Naive thymus-derived CD8-positive, alpha-beta T cell (primary cell): ENCODE data around the gene IGFL2. TPM values are rescaled to one million over a fixed set of nuclear protein-coding genes. Genes with fewer than 3 reads are reported as not detected.
"Not testable (repeated sequence)": the region's sequence is repeated elsewhere in the genome, so short reads cannot be mapped to it uniquely, and the experiment has no call there.

Source experiments
- ATAC-seq, 2 donors: fragments of 150-1000 bp; cut with Tn5 transposase in 1 of 2; sonication (Bioruptor Pico), chemical (Tn5 transposase) in 1 of 2; 1 replicate in 1 of 2; 2 replicates in 1 of 2; pipeline ENCODE4 v1.10.0; 2021; ENCODE audit warnings: mild to moderate bottlenecking in 2 of 2, moderate library complexity in 2 of 2
- POLR2A ChIA-PET: fragments of 350-600 bp; sonication (Branson Sonifier 250); formaldehyde crosslinking; loops from one replicate; lab custom pipeline; 2021; ENCODE audit warnings: antibody characterized with exemption; lab: Charles Lee
- DNase-seq, 10 donors: peaks; one replicate each; pipeline versions ENCODE4 v3.0.0 to v3.0.0-alpha.2; 2020 to 2022
- H3K27ac Mint-ChIP-seq, 10 donors: one replicate each; pipeline ENCODE4 v1.8.0; 2020 to 2022; ENCODE audit warnings: mild to moderate bottlenecking in 10 of 10, mixed read lengths in 10 of 10, moderate library complexity in 4 of 10, inconsistent platforms in 1 of 10
- H3K27me3 Mint-ChIP-seq, 5 donors: one replicate each; pipeline ENCODE4 v1.8.0; 2021 to 2022; ENCODE audit warnings: mixed read lengths in 5 of 5
- H3K36me3 Mint-ChIP-seq, 3 donors: one replicate each; pipeline ENCODE4 v1.8.0; 2020 to 2022; ENCODE audit warnings: mixed read lengths in 3 of 3, mild to moderate bottlenecking in 2 of 3, inconsistent platforms in 1 of 3
- H3K4me1 Mint-ChIP-seq, 4 donors: one replicate each; pipeline ENCODE4 v1.8.0; 2021 to 2022; ENCODE audit warnings: mixed read lengths in 4 of 4
- H3K4me3 Mint-ChIP-seq, 10 donors: one replicate each; pipeline ENCODE4 v1.8.0; 2020 to 2022; ENCODE audit warnings: mild to moderate bottlenecking in 10 of 10, mixed read lengths in 10 of 10, moderate library complexity in 6 of 10, inconsistent platforms in 1 of 10
- H3K9me3 Mint-ChIP-seq, 9 donors: one replicate each; pipeline ENCODE4 v1.8.0; 2020 to 2022; ENCODE audit warnings: mixed read lengths in 9 of 9, mild to moderate bottlenecking in 3 of 9, inconsistent platforms in 1 of 9, moderate library complexity in 1 of 9
- polyA plus RNA-seq, 3 donors: library from polyadenylated mRNA; unstranded; fragments of 300-500 nt; fragmentation: Illumina TruSeq; gene quantifications; one replicate each; pipeline ENCODE4 v1.2.3, GENCODE V29; 2021
- total RNA-seq, 8 experiments: library from RNA in 2 of 8; stranded (reverse) in 2 of 8; gene quantifications; one replicate each; pipeline ENCODE4 v1.2.3 and lab custom pipeline; 2021 to 2026

The IGFL2 gene
- total and polyA plus RNA-seq, 5 experiments from 2014 or later: not detected

DNA sequence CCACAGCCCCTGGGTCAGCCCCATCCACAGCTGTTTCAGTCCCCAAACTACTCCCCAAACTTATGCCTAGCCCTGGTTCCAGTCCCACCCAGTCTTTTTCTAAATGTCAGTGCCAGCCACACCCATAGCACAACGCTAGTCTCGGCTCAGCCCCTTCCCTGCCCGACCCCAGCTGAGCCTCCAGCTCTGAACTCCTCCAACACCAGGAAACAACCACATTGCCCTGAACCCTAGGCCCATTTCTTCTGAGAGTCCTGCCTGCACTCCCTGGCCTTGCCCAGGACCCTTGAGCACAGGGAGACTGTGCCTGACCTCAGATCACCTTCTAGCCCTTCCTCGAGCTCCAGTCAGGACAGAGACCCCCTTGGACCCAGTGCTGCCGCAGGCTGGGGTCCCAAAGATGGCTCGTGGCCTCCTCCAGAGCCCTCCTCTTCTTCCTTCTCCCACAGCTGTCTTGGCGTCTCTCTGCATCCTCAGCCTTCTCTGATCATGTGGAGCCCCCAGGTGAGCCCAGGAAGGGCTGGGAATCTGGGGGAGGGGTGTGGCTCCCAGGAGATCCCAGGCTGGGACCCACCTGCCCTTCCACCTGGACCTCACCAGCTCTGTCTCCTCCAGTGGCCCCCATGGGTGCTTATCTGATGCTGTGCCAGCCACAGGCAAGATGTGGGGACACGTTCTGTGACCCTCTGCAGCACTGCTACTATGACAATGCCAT lies 48.5 kb downstream of the IGFL2 start:
- Mint-ChIP-seq H3K4me1 (no peaks in the 10 kb centered on the region), H3K27ac (no peak overlapping the region), H3K4me3 (no peak overlapping the region), H3K9me3 (no peaks in the 10 kb centered on the region), H3K36me3 (no peaks in the 10 kb centered on the region), H3K27me3 (peaks cover 17 to 47% (median 34%) of the 10 kb centered on the region in 5 donors)
- DNase-seq (no peak), ATAC-seq (no peak)
- POLR2A ChIA-PET: no interaction called here

DNA sequence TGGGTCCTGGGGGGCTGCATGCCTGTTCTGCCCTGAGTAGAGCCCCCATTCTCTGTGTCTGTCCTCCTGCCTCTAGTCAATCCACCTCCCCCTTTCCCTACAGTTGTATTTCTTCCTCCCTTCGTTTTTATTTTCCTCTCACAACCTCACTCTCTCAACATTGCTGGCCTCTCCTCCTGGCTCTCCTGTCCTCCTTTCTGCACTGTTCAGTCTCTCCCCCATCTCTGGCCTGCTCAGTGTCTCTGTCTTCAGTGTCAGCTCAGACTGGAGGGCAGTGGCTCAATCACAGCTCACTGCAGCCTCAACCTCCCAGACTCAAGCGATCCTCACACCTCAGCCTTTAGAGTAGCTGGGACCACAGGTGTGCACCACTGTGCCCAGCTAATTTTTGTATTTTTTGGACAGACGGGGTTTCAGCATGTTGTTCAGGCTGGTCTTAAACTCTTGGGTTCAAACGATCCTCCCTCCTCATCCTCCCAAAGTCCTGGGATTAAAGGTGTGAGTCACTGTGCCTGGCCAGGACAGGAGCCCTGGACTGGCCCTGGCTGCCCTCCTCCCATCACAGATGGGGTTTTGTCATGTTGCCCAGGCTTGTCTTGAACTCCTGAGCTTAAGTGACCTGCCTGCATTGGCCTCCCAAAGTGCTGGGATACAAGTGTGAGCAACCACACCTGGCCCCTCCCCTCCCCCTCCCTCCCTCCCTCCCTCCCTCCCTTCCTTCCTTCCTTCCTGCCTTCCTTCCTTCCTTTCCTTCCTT lies 49.5 kb downstream of the IGFL2 start:
- H3K36me3 Mint-ChIP-seq: no peaks in the 10 kb centered on the region
- H3K9me3 Mint-ChIP-seq: no peaks in the 10 kb centered on the region
- H3K27ac Mint-ChIP-seq: no peak overlapping the region
- POLR2A ChIA-PET: no interaction called here
- H3K4me3 Mint-ChIP-seq: no peak overlapping the region
- DNase-seq: no peak
- ATAC-seq: no peak
- H3K27me3 Mint-ChIP-seq: peaks cover 19 to 51% (median 40%) of the 10 kb centered on the region in 5 donors
- H3K4me1 Mint-ChIP-seq: peaks cover 0 to 2% (median 0%) of the 10 kb centered on the region in 4 donors

GRCh38 chr19:46198756-46199155 lies 50.7 kb downstream of the IGFL2 start:
- DNase-seq: no peak
- Mint-ChIP-seq H3K9me3 (no peaks in the 10 kb centered on the region), H3K27me3 (peaks cover 19 to 52% (median 45%) of the 10 kb centered on the region in 5 donors), H3K4me1 (peaks cover 0 to 2% (median 0%) of the 10 kb centered on the region in 4 donors), H3K4me3 (no peak overlapping the region), H3K36me3 (no peaks in the 10 kb centered on the region), H3K27ac (no peak overlapping the region)
- POLR2A ChIA-PET: no interaction called here
- no peak for ATAC-seq

- no peak for ATAC-seq
- POLR2A ChIA-PET: no interaction called here
Observed at GRCh38 chr19:46201454-46202310, 53.6 kb downstream of the IGFL2 start.

DNA sequence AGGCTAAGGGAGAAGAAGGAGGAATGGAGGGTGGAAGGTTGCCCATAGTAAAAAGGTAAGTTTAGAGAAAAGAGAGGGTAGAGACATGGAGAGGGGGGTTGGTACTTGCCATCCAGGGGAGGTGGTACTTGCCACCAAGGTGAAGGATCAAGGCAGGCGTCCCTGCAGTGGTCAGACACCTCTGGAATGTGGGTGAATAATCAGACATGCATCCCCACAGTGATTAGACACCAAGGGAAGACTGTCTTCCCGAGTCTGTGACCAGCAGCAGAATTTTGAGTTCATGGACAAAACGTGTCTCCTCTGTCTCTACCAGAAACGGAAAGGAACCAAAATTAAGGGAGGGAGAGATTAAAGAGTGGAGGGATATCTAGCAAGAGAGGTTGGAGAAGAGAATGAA lies 54.4 kb downstream of the IGFL2 start:
- H3K36me3 Mint-ChIP-seq: no peaks in the 10 kb centered on the region
- no peak overlapping the region for H3K27ac Mint-ChIP-seq
- no peak for DNase-seq
- peaks cover 0 to 2% (median 0%) of the 10 kb centered on the region in 4 donors for H3K4me1 Mint-ChIP-seq
- no peaks in the 10 kb centered on the region for H3K9me3 Mint-ChIP-seq
- peaks cover 8 to 31% (median 28%) of the 10 kb centered on the region in 5 donors for H3K27me3 Mint-ChIP-seq
- H3K4me3 Mint-ChIP-seq: no peak overlapping the region
- ATAC-seq: no peak
- POLR2A ChIA-PET: no interaction called here

More at GRCh38 chr19:46201454-46202310, 53.6 kb downstream of the IGFL2 start:
- Mint-ChIP-seq H3K9me3 (no peaks in the 10 kb centered on the region), H3K4me1 (peaks cover 0 to 2% (median 0%) of the 10 kb centered on the region in 4 donors), H3K27me3 (peaks cover 14 to 39% (median 35%) of the 10 kb centered on the region in 5 donors), H3K27ac (peak overlapping the region in 1 of 10 donors; percentile 16), H3K36me3 (no peaks in the 10 kb centered on the region), H3K4me3 (no peak overlapping the region)
- no peak for DNase-seq

DNA sequence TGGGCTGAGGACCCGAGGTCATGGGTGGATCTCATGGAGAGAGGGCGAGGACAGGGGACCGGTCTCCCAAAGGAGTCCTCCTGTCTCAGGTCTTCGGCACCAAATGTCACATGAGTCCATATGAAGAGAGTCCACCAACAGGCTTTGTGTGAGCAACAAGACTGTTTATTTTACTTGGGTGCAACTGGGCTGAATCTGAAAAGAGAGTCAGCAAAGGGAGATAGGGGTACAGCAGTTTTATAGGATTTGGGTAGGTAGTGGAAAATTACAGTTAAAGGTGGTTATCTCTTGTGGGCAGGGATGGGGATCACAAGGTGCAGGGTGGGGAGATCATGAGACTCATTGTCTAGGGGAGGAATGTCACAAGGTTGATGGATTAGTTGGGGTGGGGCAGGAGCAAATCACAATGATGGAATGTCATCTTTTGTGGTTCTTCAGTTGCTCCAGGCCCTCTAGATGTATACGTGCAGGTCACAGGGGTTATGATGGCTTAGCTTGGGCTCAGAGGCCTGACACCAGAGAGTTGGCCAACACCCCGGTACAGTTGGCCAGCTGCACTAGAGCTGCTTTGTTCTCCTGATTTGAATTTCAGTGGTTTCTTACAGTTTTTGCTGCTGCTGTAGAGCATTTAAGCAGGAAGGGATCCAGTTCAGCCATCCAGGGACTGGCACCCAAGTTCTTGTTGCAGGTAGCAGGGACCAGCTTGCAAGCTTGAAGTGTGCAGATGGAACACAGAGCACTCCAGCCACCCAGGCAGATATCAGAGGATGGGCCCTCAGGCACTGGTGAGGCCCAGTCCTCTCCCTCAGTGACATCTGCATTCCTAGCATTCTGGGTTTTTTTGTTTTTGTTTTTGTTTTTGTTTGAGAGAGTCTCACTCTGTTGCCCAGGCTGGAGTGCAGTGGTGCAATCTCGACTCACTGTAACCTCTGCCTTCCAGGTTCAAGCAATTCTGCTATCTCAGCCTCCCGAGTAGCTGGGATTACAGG lies 55.1 kb downstream of the IGFL2 start:
- ATAC-seq (no peak), DNase-seq (no peak)
- Mint-ChIP-seq H3K4me3 (no peak overlapping the region), H3K9me3 (no peaks in the 10 kb centered on the region), H3K27me3 (peaks cover 8 to 30% (median 23%) of the 10 kb centered on the region in 5 donors), H3K27ac (peak overlapping the region in 1 of 10 donors; percentile 46), H3K36me3 (no peaks in the 10 kb centered on the region), H3K4me1 (peaks cover 0 to 2% (median 0%) of the 10 kb centered on the region in 4 donors)
- POLR2A ChIA-PET: no interaction called here

GRCh38 chr19:46204008-46204407 lies 56.0 kb downstream of the IGFL2 start:
- Mint-ChIP-seq H3K27ac (no peak overlapping the region), H3K36me3 (no peaks in the 10 kb centered on the region), H3K4me3 (no peak overlapping the region), H3K4me1 (peaks cover under 1 to 3% (median 2%) of the 10 kb centered on the region in 4 donors), H3K9me3 (no peaks in the 10 kb centered on the region), H3K27me3 (peaks cover 10 to 35% (median 23%) of the 10 kb centered on the region in 5 donors)
- ATAC-seq (no peak), DNase-seq (no peak)
- POLR2A ChIA-PET: no interaction called here

DNA sequence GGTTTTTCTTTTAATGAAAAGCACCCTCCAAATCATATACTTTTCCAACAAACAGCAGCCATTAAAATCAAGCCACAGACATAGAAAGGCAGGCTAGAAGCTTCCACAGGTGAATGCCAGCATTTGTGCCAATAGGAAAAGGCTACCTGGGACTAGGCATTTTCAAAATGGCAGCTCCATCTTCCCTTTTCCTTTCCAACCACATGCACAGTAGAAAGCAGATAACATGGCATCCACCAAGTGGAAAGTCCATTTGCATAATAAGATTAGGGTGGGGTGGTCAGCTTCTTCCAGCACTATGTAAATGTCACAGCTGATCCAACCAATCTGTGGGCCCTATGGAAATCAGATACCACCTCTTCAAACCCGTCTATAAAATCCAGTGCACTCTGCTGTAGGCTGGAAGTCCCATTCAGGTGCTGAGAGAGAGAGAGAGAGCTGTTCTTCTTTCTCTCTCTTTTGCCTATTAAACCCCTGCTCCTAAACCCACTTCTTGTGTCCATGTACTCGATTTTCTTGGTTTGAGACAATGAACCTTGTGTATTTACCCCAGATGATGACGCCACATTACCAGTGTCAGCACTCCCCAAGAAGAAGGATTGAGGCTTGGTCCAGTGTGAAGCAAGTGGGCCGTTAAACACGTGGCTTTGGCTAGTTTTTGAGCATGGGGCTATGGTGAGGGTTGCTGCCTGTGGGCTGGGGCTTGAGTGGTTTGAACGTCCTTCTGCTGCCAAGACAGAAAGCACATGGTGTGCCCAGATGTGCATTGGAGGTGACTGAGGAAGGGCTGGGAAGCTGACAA lies 57.3 kb downstream of the IGFL2 start:
- H3K27ac Mint-ChIP-seq: no peak overlapping the region
- POLR2A ChIA-PET: no interaction called here
- H3K4me3 Mint-ChIP-seq: no peak overlapping the region
- no peaks in the 10 kb centered on the region for H3K36me3 Mint-ChIP-seq
- peaks cover 3 to 9% (median 6%) of the 10 kb centered on the region in 4 donors for H3K4me1 Mint-ChIP-seq
- no peaks in the 10 kb centered on the region for H3K9me3 Mint-ChIP-seq
- DNase-seq (no peak), ATAC-seq (no peak)
- H3K27me3 Mint-ChIP-seq: peaks cover 15 to 47% (median 23%) of the 10 kb centered on the region in 5 donors

DNA sequence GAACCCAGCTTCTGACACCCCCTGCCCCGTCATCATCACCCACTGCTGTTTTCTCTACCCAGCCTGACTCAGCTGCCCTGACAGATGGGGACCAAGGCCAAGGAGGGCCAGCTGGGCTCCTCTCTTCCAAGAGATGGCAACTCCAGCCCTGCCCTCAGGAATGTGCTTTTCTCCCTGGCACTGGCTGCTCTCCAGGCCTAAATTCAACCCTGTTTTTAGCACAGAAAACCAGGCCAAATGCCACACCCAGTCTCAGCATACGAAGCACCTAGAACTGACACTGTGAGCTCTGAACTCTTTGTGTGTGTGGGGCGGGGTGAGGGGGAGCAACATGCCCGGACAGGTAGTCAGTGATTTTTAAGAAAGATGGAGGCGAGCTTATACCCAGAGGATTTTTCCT lies 58.1 kb downstream of the IGFL2 start:
- Mint-ChIP-seq H3K4me3 (no peak overlapping the region), H3K9me3 (no peaks in the 10 kb centered on the region), H3K27me3 (peaks cover 15 to 44% (median 23%) of the 10 kb centered on the region in 5 donors), H3K27ac (no peak overlapping the region), H3K36me3 (no peaks in the 10 kb centered on the region), H3K4me1 (peaks cover 3 to 9% (median 6%) of the 10 kb centered on the region in 4 donors)
- POLR2A ChIA-PET: interaction anchor here (0.5 kb wide), 1 partner anchor 54 kb away, joined by 4 read pairs; no protein-coding TSS in a partner anchor
- ATAC-seq (no peak), DNase-seq (no peak)

DNA sequence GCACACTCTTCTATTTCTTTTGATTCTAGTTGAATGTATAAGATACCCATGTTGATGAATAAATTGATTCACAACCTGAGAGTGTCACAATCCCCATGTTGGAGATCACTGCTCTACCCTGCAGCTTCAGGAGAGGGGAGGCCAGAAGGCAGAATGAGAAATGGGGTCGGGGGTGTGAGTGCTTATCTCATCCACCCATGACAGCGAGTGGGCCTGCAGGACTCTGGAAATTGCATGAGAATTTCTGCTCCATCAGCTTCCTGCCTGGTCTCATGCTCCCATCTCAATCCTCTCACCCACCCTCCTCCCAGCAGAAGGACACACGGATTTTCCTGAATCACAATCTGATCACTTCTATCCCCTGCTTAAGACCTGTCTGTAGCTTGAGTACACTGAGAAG lies 58.6 kb downstream of the IGFL2 start:
- no peak for ATAC-seq
- no peak overlapping the region for H3K4me3 Mint-ChIP-seq
- DNase-seq: no peak
- H3K27me3 Mint-ChIP-seq: peaks cover 14 to 41% (median 20%) of the 10 kb centered on the region in 5 donors
- POLR2A ChIA-PET: interaction anchor here (0.5 kb wide), 1 partner anchor 53 kb away, joined by 4 read pairs; no protein-coding TSS in a partner anchor
- no peaks in the 10 kb centered on the region for H3K36me3 Mint-ChIP-seq
- H3K9me3 Mint-ChIP-seq: no peaks in the 10 kb centered on the region
- peaks cover 3 to 9% (median 6%) of the 10 kb centered on the region in 4 donors for H3K4me1 Mint-ChIP-seq
- H3K27ac Mint-ChIP-seq: no peak overlapping the region

- H3K4me3 Mint-ChIP-seq, POLR2A ChIA-PET, H3K9me3 Mint-ChIP-seq, DNase-seq, H3K4me1 Mint-ChIP-seq, H3K36me3 Mint-ChIP-seq, ATAC-seq, H3K27ac Mint-ChIP-seq: not testable (repeated sequence)
- H3K27me3 Mint-ChIP-seq: peaks cover 10 to 41% (median 17%) of the 10 kb centered on the region in 5 donors
Observed at GRCh38 chr19:46207858-46208257, 59.8 kb downstream of the IGFL2 start.
